CD4-positive, alpha-beta T cell treated with Interleukin-4 for 4 hours (primary cell): ENCODE measurements around the gene RMI1.
"Not testable (repeated sequence)": the region's sequence is repeated elsewhere in the genome, so short reads cannot be mapped to it uniquely, and the experiment has no call there.

ENCODE experiments used
- DNase-seq: peaks from one replicate; pipeline ENCODE4 v3.0.0-alpha.2; 2020

The RMI1 gene

DNA sequence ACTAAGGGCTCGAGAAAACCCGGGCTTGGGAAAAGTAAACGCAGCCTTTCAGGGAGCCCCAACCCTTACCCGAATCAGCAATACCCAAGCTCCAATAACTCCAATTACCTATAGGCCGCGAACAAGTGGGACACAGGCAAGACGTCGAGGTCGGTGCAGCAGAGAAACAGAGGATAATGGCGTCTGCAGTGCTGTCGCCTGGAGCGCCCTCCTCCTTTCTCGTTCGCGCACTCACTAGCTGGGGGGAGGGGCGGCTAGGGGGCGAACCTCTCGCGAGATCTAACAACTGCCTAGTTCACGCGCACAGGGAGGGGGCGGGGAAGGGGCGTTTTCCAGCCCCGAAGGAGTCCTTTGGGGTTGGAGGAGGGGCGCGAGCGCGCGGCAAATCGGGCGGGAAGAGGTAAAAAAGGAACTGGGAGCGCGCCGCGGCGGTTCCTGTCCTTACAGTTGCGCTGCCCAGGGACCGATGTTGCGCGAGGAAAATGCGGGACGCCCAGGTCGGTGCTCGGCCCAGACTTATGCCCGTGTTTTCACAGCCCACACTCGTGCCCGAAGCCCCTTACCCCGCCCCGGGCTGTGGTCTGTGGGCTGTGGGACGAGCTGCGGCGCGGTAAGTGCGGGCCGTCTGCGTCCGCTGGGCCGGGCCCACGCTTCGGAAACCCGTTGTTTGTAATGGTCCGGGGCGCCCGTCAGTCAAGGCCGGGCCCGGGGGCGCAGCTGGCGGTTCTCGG is at the start of gene RMI1:
Gene RMI1 (plus strand): TSS at position 411 of the 731 bp plus-strand sequence. CDS start 20,182 bp downstream, outside the sequence.
- peak; percentile 99 for DNase-seq

DNA sequence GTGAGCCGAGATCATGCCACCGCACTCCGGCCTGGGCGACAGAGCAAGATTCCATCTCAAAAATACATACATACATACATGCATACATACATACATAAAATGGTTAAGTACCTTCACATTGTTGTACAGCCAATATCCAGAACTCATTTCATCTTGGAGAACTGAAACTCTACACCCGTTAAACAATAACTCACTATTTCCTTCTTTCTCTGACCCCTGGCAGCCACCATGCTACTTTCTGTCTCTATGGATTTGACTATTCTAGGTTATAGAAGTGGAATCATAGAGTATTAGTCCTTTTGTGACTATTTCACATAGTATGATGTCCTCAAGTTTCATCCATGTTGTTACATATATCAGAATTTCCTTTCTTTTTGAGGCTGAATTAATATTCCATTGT is 49.7 kb upstream of the RMI1 start:
- DNase-seq = no peak

DNA sequence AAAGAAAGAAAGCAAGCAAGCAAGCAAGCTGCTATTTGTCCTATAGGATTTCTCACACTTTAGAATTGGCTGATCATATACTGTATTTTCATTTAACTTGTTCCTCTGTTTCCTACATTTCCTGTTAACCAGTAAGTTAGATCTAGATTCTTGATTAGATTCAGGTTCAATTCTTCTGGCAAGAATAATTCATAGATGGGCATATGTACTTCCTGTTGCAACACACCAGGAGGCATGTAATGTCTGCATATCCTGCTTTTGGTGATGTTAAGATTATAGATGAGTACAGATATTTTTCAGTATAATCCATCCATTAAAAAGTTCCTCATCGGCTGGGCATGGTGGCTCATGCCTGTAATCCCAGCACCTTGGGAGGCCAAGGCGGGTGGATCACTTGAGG is 48.6 kb upstream of the RMI1 start:
- DNase-seq = no peak

DNA sequence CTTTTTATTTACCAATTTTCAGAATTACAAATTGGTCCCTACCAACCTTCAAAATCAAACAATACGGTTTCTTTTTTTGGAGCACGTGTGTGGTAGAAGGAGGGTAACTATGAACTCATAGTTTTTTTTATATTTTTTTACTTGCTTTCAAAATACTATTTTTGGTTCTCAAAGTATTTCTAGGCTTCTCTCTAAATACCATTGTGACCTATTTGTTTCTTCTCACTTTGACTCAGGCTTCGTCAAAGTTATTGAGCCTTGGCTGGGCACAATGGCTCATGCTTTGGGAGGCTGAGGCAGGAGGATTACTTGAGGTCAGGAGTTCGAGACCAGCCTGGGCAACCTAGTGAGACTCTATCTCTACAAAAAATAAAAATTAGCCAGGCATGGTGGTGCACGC is 47.8 kb upstream of the RMI1 start:
- DNase-seq = no peak

DNA sequence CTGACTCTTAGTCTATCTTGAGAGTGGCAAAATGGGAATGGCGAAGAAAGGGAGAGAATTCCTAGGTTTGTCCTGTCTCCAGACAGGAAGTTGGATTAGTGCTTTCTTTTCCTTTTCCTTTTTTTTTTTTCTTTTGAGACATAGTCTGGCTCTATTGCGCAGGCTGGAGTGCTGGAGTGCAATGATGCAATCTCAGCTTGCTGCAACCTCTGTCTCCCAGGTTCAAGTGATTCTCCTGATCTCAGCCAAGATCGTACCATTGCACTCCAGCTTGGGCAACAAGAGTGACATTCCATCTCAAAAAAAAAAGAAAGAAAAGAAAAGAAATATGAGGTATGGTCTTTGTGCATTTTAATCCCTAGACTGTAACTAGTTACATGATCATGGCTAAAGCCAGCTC is 46.8 kb upstream of the RMI1 start:
- DNase-seq = no peak

DNA sequence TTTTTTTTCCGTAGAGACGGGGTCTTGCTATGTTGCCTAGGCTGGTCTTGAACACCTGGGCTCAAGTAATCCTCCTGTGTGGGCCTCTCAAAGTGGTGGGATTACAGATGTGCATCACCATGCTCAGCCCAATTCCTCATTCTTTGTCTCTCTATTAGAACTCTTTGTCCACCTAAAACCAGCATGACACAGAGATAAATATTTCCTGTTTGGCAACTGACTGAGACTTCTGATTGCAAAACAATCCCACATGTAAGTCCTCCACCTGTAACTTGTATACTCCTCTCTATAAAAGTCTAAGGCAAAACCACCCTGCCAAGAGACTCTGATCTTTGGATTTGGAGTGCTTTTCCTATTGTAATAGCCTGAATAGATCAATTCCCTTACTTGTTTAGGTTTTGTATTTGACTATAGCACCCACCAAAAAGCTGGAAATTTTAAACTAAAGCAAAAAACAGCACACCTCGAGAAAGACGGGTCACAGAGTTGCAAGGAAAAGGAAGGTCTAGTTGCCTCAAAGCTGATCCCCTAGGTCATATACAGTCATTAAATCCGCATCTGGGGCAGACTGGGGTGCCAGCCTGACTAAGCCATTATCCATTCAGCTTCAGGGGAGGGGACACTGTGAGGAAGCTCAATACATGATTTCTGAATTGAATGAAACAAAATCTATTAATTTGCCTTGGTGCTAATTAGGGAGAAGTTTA is 45.9 kb upstream of the RMI1 start:
- DNase-seq = no peak

DNA sequence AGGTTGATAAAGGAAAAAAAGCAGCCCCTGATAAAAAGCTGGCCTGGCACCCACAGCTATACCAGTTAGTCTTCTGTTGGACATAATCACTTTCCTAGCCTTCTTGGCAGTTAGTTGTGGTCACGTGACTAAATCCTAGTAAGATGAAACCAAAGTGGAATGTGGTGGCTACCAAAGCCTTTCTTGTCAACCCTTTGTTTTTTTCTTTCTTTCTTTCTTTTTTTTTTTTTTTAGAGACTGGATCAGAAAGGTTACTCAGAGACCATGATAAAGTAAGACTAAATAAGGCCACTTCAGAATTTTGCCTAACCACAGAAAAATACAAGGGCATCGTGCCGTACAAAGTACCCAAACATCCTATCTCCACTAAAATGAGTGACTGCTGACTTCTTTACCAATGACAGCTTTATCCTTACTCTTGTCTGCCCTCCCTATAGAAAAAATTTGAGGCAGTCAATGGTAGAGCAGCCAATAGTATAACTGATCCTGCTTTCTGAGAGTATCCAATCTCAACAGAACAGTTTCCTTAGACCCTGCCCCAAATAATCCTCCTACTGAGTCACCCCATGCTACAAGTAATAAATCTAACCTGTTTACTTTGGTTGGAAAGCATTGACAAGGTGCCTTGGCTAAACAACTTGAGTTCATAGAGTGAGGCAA is 45.2 kb upstream of the RMI1 start:
- no peak for DNase-seq

DNA sequence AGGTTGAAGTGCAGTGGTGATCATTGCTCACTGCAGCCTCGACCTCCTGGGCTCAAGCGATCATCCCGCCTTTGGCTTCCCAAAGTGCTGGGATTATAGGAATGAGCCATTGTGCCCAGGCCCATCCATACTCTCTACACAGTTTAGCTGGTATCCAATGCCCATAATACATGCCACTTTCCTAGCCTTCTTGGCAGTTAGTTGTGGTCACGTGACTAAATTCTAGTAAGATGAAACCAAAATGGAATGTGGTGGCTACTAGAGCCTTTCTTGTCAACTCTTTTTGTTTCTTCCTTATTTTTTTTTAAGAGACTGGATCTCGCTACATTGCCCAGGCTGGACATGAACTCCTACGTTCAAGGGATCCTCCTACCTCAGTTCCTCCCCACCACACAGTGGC is 44.1 kb upstream of the RMI1 start:
- no peak for DNase-seq

DNA sequence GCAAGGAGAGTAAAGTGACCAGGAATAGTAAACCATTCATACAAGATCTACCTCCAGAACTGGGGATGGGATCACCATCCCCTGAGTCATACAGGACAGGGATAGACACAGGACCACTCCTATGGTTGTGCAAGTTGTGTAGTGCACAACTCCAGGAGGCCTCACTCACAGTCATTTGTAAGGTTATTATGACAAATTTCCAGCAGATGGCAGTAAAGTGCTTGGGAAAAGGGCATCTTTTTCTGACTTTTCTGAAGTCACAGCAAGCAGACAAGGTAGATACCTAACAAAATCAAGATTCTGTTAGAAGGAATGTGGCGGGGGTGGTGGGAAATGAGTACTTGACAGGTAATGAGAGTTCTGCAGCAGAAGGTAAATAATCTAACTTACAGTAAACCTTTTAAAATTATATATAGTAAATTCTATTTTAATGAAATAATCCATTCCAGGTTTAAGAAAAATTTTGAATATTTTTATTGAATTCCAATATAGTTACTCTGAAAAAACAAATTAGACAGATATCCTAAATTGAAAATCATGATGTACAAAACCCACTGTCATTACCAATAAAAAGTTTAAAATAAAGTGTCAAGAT is 42.6 kb upstream of the RMI1 start:
- DNase-seq = peak; percentile 80

DNA sequence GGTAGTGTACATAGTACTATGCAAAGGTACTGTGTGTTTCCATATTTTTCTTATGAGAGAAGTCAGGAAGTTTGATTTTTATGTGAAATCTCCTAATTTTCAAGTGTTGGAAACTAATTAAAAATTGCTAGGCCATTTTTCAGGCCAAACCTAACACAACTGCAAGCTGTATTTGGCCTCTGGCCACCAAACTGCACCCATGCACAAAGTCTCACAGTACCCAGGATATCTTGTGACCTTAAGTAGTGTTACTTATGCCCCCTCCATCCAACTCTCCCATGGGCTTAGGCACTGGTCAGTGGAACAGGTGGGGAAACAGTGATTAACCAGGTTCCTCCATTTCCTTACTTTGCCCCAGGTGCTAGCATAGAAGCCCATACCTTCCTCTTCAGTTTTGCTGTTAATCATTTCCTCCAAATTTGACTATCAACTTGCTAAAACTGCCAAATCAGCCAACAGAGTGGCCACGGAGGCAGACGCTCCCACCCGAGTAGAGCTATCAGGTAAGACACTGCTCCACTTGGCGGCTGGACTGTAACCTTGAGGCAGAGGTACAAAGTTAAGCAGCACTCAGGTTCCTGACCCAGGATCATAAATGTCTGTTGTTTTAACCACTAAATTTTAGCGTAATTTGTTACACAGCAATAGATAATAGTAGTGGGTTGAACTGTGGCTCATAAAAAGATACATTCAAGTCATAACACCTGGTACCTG is 39.9 kb upstream of the RMI1 start:
- no peak for DNase-seq

DNA sequence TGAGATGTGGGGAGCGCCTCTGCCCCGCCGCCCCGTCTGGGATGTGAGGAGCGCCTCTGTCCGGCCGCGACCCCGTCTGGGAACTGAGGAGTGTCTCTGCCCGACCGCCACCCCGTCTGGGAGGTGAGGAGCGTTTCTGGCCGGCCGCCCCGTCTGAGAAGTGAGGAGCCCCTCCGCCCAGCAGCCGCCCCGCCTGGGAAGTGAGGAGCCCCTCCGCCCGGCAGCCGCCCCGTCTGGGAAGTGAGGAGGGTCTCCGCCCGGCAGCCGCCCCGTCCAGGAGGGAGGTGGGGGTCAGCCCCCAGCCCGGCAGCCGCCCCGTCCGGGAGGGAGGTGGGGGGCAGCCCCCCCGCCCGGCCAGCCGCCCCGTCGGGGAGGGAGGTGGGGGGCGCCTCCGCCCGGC is 32.5 kb upstream of the RMI1 start:
- not testable (repeated sequence) for DNase-seq

DNA sequence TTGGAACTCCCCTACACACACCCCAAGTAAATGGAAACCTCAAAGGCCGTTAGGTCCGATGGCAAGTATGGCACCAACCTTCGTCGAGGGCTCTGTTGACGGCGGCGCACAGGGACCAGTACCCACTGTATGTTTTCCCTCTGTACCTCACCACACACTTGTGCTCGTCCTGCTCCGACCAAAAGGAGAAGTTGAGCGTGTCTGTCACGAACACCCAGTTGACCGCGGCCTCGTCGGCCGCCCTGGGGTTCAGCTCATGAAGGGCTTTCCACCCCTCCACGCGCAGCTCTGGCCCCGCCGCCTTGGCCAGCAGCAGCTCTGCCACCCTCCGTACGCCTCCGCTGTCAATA is 24.5 kb upstream of the RMI1 start:
- DNase-seq = peak; percentile 21

DNA sequence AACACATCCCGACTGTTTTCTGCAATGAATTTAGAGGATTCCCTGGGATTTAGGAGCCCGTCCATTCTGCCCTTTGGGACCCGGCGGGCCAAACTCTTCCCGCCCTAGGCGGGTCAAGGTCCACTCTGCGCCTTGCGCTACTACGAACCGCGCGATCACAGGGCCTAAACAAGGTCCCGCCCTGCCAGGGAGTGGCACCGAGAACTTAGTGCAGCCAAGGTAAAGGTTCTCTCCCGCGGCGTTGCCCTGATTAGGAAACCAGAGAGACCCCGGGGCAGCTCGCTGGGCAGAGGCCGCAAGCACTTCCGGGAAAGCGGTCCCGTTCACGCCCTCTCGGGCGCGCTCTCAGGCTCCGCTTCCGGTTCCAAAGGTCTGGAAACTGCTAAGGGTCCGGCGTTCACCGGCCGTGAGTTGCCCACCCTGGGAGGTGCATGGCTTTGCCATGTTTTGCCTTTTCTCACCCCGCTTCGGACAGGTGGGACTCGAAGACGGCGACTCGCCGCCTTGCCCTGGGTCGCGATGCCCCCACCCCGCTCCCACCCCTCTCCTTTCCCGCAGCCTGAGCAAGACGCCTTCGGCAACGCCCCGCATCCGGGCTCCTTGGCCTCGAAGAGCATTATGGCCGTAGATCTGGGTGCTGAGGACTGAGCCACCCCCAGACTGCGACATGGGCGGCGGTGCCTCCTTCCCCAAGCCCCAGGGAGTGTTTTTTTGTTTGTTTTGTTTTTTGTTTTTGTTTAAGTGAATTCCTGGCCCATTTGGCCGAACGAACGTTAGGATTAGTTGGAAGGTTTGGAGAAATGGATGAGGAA is 24.0 kb upstream of the RMI1 start:
- DNase-seq = peak; percentile 61

DNA sequence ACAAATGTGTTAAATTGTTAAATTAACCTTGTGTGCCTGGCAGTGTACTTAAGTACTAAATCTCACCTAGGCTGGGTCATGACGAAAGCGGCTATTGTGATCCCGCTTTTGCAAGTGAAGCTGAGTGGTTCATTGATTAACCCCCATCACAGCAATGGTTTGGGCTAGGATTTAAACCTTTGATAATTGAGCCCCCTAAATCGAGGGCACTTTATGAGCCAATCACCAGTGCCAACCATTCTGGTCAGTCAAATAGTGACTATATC is 23.4 kb upstream of the RMI1 start:
- no peak for DNase-seq

DNA sequence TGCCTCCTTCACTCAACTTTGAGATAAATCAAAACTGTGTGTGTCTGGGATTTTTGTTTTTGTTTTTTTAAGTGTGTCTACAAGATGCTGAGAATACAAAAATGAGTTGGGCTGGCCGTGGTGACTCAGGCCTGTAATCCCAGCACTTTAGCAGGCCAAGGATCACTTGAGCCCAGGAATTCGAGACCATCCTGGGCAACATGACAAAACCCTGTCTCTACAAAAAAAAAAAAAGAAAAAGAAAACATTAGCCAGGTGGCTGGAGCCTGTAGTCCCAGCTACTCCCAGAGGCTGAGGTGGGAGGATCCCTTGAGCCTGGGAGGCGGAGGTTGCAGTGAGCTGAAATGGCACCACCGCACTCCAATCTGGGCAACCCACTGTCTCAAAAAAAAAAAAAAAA is 21.5 kb upstream of the RMI1 start:
- DNase-seq = no peak

DNA sequence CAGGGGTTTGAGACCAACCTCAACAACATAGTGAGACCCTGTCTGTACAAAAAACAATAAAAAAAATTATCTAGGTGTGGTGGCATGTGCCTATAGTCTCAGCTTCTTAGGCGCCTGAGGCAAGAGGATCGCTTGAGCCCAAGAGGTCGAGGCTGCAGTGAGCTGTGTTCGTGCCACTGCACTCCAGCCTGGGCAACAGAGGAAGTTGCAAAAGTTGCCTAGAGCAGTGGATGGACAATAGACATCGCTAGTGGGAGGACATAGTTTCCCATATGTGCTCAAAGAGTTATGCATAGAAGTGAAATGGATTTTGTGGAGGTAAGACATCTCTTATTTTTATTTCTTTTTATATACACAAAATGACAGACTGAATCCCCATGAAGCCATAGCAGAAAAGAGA is 19.6 kb upstream of the RMI1 start:
- no peak for DNase-seq

DNA sequence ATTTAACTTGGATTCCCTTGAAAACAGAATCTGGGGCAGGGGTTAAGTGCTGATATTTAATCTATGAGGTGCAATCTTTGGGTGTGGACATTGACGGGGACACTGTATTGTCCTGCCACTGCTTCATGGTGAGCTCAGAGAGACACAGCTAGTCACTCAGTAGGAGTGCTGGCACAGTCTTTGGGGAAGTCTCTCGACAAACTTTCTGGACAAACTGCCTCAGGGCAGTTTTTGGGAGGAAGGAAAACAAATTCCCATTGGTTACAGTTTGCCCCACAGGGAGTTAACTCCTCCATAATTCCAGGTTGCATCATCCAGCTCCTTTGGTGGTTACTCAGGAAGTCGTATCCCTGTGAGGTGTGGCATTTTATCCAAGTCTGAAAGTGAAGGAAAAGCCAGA is 18.4 kb upstream of the RMI1 start:
- DNase-seq = no peak

DNA sequence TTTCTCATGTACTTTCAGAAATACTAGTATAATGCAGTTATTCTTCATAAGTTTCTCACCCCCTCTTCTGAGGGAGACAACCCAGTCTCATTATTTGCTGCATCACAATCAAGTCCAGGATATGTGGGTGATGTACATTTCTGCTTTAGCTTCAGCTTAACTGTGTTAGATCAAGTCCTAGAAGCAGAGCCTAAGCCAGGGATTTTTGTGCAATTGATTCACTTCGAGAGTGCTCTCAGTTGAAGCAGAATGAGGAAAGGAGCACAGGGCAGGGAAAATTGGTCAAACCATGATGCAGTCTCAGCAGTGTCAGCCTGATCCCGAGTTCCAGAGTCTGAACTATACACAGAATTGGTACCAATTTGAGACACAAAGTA is 15.6 kb upstream of the RMI1 start:
- DNase-seq = no peak

DNA sequence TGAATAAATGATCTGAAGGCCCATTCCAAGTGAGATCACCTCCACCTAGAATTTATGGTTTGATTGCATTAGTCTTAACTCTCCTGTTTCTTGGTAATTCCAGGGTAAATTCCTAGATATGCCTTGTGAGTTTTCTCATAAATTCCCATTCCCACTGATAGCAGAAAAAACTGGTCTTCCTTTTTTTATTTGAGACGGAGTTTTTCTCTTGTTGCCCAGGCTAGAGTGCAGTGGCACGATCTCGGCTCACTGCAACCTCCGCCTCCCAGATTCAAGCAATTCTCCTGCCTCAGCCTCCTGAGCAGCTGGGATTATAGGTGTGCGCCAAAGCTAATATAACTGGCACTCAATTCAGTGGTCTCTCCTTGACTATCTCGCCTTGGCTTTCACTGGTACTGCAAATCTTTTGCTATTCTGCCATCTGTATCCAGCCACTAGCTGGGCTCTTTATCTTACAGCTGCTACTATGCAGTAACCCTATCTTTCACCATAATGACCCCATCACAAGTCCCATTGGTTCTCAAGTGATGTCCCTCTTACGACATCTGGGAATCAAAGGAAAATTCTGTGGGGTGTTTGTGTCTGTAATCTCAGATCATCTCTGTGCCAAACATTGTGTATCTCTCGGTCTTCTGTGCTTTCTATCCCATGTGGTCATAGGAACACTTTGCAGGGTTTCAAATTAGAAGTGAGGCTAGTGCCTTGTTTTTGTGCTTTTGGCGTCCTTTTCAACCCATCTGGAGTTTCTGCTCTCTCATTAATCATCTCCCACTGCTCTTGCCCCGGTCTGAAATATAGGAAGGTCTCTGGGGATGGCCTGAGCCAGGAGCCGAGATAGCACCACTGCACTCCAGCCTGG is 15.0 kb upstream of the RMI1 start:
- DNase-seq = no peak

DNA sequence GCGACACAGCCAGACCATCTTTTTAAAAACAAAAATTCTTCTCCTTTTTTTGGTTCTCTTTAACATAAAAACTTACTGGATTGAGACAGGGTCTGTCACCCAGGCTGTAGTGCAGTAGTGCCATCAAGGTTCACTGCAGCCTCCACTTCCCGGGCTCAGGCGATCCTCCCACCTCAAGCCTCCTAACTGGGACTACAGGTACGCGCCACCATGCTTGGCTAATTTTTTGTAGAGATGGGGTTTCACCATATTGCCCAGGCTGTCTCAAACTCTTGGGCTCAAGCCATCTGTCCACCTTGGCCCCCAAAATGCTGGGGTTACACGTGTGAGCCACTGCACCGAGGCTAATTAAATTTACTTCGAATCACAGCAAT is 14.4 kb upstream of the RMI1 start:
- no peak for DNase-seq

DNA sequence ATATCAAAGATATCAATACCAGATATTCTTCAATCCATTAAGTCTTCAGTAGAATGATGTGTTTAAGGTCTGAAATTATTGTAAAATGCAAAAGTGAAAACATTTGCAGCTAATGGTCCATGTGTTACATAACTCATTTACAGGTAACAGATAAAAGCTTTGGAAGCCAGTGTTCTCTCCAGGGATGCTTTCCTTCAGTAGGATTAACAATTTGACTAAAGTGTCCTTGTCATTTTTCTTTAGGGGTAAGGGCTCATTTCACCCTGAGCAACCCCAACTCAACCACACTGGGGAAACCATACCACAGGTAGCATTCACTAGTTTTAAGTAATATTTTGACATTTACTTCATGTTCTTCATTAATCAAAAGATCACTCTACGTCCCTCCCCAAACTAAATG is 13.5 kb upstream of the RMI1 start:
- no peak for DNase-seq

DNA sequence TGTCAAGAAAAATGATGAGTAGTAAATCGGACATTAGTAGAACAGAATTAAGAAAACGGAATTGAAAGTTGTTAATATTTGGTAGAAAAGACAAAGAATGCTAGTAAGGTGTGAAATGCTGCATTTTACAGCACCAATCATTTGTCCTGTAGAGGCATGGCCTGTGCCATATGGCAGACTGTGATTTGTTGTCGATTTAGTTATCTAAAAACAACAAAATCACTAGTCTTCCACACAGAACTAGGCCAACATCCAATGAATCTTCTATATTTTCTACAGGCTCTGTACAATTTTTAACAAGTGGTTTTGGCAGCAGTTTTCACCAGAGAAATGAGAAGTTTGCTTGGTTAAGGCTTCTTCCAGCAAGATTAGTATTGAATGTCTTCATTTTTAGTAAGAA is 11.0 kb upstream of the RMI1 start:
- DNase-seq = no peak
